Transverse colon (tissue), 4 donors: Measurements from ENCODE around the gene C3orf52. TPM values are rescaled to one million over a fixed set of nuclear protein-coding genes. Genes with fewer than 3 reads are reported as not detected.

ENCODE experiments used
- DNase-seq: peaks from one replicate; pipeline ENCODE4 v3.0.0-alpha.2; 2019
- H3K27ac ChIP-seq, 4 donors: fragments of 200-600 bp; sonication (generic); 2 replicates each; pipeline ENCODE4 v1.5.1; 2016 to 2018; ENCODE audit warnings: inconsistent platforms in 4 of 4
- H3K27me3 ChIP-seq: fragments of 200-600 bp; sonication (generic); 2 replicates; pipeline ENCODE4 v1.5.1; 2017; ENCODE audit warnings: inconsistent platforms
- H3K36me3 ChIP-seq, 4 donors: fragments of 200-600 bp; sonication (generic); 2 replicates each; pipeline ENCODE4 v1.5.1; 2017 to 2019; ENCODE audit warnings: inconsistent platforms in 4 of 4
- H3K4me1 ChIP-seq, 4 donors: fragments of 200-600 bp; sonication (generic); 2 replicates each; pipeline ENCODE4 v1.5.1; 2017 to 2020; ENCODE audit warnings: inconsistent platforms in 4 of 4
- H3K4me3 ChIP-seq, 4 donors: fragments of 200-600 bp; sonication (generic); 1 replicate in 1 of 4; 2 replicates in 3 of 4; pipeline versions ENCODE4 v1.5.1 to v1.6.1; 2017 to 2019; ENCODE audit warnings: inconsistent platforms in 4 of 4
- H3K9me3 ChIP-seq, 2 donors: fragments of 200-600 bp; sonication (generic); 2 replicates each; pipeline ENCODE4 v1.5.1; 2017 to 2019; ENCODE audit warnings: inconsistent platforms in 2 of 2
- CTCF ChIP-seq, 5 experiments: fragments of 200-600 bp in 3 of 5; fragments of 450-650 bp in 2 of 5; sonication (generic) in 3 of 5; IDR thresholded peaks; 1 replicate in 2 of 5; 2 replicates in 3 of 5; pipeline ENCODE4 v1.5.1; 2016 to 2017; ENCODE audit warnings: antibody characterized with exemption in 5 of 5, inconsistent platforms in 3 of 5, mild to moderate bottlenecking in 2 of 5, moderate library complexity in 1 of 5
- EP300 ChIP-seq: sonication (generic); formaldehyde crosslinking; IDR thresholded peaks from one replicate; pipeline ENCODE4 v1.6.1; 2017; ENCODE audit warnings: antibody characterized with exemption, low read depth
- POLR2A ChIP-seq: fragments of 450-650 bp; IDR thresholded peaks from one replicate; pipeline ENCODE4 v1.6.1; 2016; ENCODE audit warnings: antibody characterized with exemption, mild to moderate bottlenecking, moderate library complexity
- POLR2AphosphoS5 ChIP-seq, 3 donors: sonication (generic); formaldehyde crosslinking; IDR thresholded peaks; one replicate each; pipeline ENCODE4 v1.6.1; 2016; ENCODE audit warnings: antibody characterized with exemption in 3 of 3
- WGBS, 2 donors: methylation state at CpG; one replicate each; pipeline ENCODE4 v1.1.5; 2018; ENCODE audit warnings: low coverage in 1 of 2; 5-methylcytosine and 5-hydroxymethylcytosine counted together
- in situ Hi-C, 4 donors: fragments of 200-750 bp; cut with MboI; loops; one replicate each; pipeline versions ENCODE4 v1.15.0 to v1.15.1; 2017; ENCODE audit warnings: low sequenced_read_pairs in 3 of 4, low pct_ligation_motif_present in 1 of 4, low pct_unique_long_range_greater_than_20kb in 1 of 4
- intact Hi-C: fragments of 100-400 bp; cut with DNase I; formaldehyde crosslinking; loops from one replicate; pipeline ENCODE4 v1.15.1; 2023; ENCODE audit warnings: low total_unique reads
- small RNA-seq, 4 donors: library from RNA; depleted of rRNA; stranded (forward); fragments of <200 nt; gene quantifications; one replicate each; pipeline ENCODE3, GENCODE V24; 2016
- total RNA-seq, 4 donors: library from RNA; depleted of rRNA; stranded (reverse); fragments of >200 nt; gene quantifications; one replicate each; pipeline ENCODE4 v1.1.0, GENCODE V29; 2016

The C3orf52 gene
- total RNA-seq, 4 donors from 2014 or later, result 26.9 to 65.7 (median 47.1) TPM

GRCh38 chr3:112143689-112144088 is 57.5 kb downstream of the C3orf52 start:
- Histone ChIP-seq H3K27ac (no peak overlapping the region), H3K36me3 (no peaks in the 10 kb centered on the region), H3K27me3 (no peaks in the 10 kb centered on the region), H3K9me3 (peaks cover 13 to 14% of the 10 kb centered on the region in 2 donors), H3K4me1 (no peaks in the 10 kb centered on the region), H3K4me3 (no peak overlapping the region)
- TF ChIP-seq POLR2A (no peak), CTCF (IDR thresholded peaks at IDR 0.05) (no peak), EP300 (no peak)
- DNase-seq, result no peak
- WGBS, 2 donors, result 38 to 68% methylated on average over 1 of the region's 1 CpG
- intact Hi-C loops, result no loop called here
- in situ Hi-C loops, result loop anchor here in 2 of 4 donors (25.0 kb wide), 1 partner anchor 369 kb away; no protein-coding TSS in a partner anchor

- in situ Hi-C loops (loop anchor here in 2 of 4 donors (25.0 kb wide), 1 partner anchor 363 kb away; no protein-coding TSS in a partner anchor), intact Hi-C loops (no loop called here)
- DNase-seq, result no peak
- Histone ChIP-seq H3K4me1 (peaks cover 0 to 6% (median 3%) of the 10 kb centered on the region in 4 donors), H3K27ac (no peak overlapping the region), H3K36me3 (no peaks in the 10 kb centered on the region), H3K9me3 (peaks cover 13 to 19% of the 10 kb centered on the region in 2 donors), H3K27me3 (no peaks in the 10 kb centered on the region), H3K4me3 (no peak overlapping the region)
- no peak for TF ChIP-seq CTCF (IDR thresholded peaks at IDR 0.05)
- TF ChIP-seq POLR2A, result no peak
- no peak for TF ChIP-seq EP300
- TF ChIP-seq POLR2AphosphoS5 (IDR thresholded peaks at IDR 0.05), result no peak
- WGBS, 2 donors, result 91% methylated on average over 1 of the region's 1 CpG; no CpG with 5 or more reads in 1 of the 2 donors
Measured at GRCh38 chr3:112149136-112149535, 62.9 kb downstream of the C3orf52 start.

GRCh38 chr3:112167758-112168157 is 81.6 kb downstream of the C3orf52 start:
- DNase-seq, result no peak
- Histone ChIP-seq H3K4me3 (no peak overlapping the region), H3K36me3 (no peaks in the 10 kb centered on the region), H3K4me1 (no peaks in the 10 kb centered on the region), H3K27me3 (no peaks in the 10 kb centered on the region), H3K9me3 (no peaks in the 10 kb centered on the region), H3K27ac (no peak overlapping the region)
- in situ Hi-C loops, result no loop called here
- intact Hi-C loops, result no loop called here
- no peak for TF ChIP-seq CTCF (IDR thresholded peaks at IDR 0.05)
- TF ChIP-seq EP300, result no peak
- TF ChIP-seq POLR2AphosphoS5 (IDR thresholded peaks at IDR 0.05), result no peak
- TF ChIP-seq POLR2A, result no peak
- 81% methylated on average over 2 of the region's 2 CpGs; no CpG with 5 or more reads in 1 of the 2 donors for WGBS, 2 donors

Small RNAs within 50 kb of the gene (small RNA-seq; reads per million reads assigned to genes)
- 0 reads per million in 4 donors for gene MIR567

Other genes with a start within 250 kb of the C3orf52 start
- gene PHLDB2, start 227.1 kb upstream of the C3orf52 start, total RNA-seq, result 10 to 100 TPM; 20.3 to 43.8 (median 24.5) TPM
- gene ABHD10, start 107.4 kb upstream of the C3orf52 start, total RNA-seq, result 10 to 100 TPM in 2 of 4 donors, 1 to 10 TPM in 2; 2.2 to 23.3 (median 9.3) TPM
- gene TAGLN3, start 87.5 kb upstream of the C3orf52 start, total RNA-seq, result 1 to 10 TPM in 1 of 4 donors, under 1 TPM in 2, not detected in 1; 0.64 to 1.5 (median 0.68) TPM
- not detected for gene TMPRSS7, start 51.7 kb upstream of the C3orf52 start, total RNA-seq
- under 1 TPM in 2 of 4 donors, not detected in 2; 0.64 to 0.68 TPM for gene GCSAM, start 46.9 kb downstream of the C3orf52 start, total RNA-seq
- not detected for gene SLC9C1, start 207.8 kb downstream of the C3orf52 start, total RNA-seq
- gene CD200, start 246.8 kb downstream of the C3orf52 start, total RNA-seq, result 1 to 10 TPM in 3 of 4 donors, not detected in 1; 1.1 to 4.1 (median 3.6) TPM